Activated naive CD4-positive, alpha-beta T cell treated with anti-CD3 and anti-CD28 coated beads, Interleukin-2, amount 10 ng/mL, durations not matched to agents 7 days and 5 days (primary cell): Measurements from ENCODE around the gene PACRG.

Experiments used
- CTCF ChIA-PET: fragments of 350-600 bp; sonication (Branson Sonifier 250); formaldehyde crosslinking; loops from one replicate; lab custom pipeline; 2021; ENCODE audit warnings: antibody characterized with exemption; lab: Charles Lee
- DNase-seq: peaks from one replicate; pipeline ENCODE4 v3.0.0-alpha.2; 2020
- H3K27ac Mint-ChIP-seq: one replicate; pipeline ENCODE4 v1.8.0; 2021; ENCODE audit warnings: mild to moderate bottlenecking, moderate library complexity, mixed read lengths
- H3K27me3 Mint-ChIP-seq: one replicate; pipeline ENCODE4 v1.8.0; 2021; ENCODE audit warnings: mild to moderate bottlenecking, mixed read lengths
- H3K36me3 Mint-ChIP-seq: one replicate; pipeline ENCODE4 v1.8.0; 2021; ENCODE audit warnings: mixed read lengths
- H3K4me1 Mint-ChIP-seq: one replicate; pipeline ENCODE4 v1.8.0; 2021; ENCODE audit warnings: mixed read lengths
- H3K4me3 Mint-ChIP-seq: one replicate; pipeline ENCODE4 v1.8.0; 2021; ENCODE audit warnings: mild to moderate bottlenecking, moderate library complexity, mixed read lengths
- H3K9me3 Mint-ChIP-seq: one replicate; pipeline ENCODE4 v1.8.0; 2021; ENCODE audit warnings: mixed read lengths

PACRG gene

DNA sequence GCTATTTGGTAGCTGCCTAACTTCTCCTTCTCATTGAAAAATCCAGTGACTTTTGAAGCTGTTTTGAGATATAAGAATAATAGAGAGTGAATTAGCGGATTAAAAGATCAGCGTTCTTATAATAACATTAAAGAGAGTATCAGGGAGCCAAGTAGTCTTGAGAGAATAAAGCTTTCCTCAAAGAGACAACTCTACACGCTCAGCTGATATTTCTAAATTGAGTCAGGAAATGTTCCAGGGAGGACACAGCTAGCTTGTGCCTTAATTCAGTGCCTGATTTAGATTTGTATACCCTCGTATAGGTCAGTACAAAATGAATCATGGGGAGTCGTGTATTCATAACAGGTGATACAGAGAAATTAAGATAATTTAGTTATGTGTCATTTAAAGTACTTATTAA lies 611.7 kb downstream of the PACRG start:
- CTCF ChIA-PET = no interaction called here

DNA sequence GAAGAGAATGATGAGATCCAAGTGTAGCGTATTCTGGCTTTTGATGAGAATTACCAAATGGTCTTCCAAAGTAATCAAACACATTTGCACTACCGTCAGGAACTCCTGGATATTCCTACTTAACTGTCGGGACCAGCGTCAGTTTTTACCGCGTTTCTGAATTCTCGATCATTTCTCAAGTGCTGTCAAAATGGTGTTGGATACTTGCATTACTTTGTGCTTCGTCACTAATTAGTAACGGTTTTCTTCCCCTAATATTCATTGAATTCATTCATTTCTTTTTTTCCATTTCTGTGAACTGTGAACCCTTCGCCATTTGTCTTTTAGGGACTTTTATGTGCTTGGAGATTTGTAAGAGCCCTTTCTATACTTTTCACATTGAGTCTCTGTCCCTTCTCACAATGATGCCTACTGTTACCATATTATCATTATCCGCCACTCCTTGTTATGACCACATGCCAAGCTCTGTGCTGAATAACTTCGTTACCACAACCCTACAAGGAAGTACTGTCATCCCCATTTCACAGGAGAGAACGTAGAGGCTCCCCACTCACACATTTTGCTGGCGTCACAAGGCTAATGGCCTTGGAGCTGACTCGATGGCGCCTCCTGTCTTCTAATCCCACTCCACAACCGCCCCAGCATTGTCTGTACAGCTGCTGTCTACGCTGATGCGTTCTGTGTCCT lies 612.6 kb downstream of the PACRG start:
- no peaks in the 10 kb centered on the region for H3K9me3 Mint-ChIP-seq
- H3K36me3 Mint-ChIP-seq = no peaks in the 10 kb centered on the region
- no peak overlapping the region for H3K27ac Mint-ChIP-seq
- H3K27me3 Mint-ChIP-seq = peaks cover 14% of the 10 kb centered on the region
- H3K4me1 Mint-ChIP-seq = no peaks in the 10 kb centered on the region
- CTCF ChIA-PET = no interaction called here
- no peak for DNase-seq
- no peak overlapping the region for H3K4me3 Mint-ChIP-seq

More for the DNA sequence above, 611.7 kb downstream of the PACRG start:
- H3K4me1 Mint-ChIP-seq = no peaks in the 10 kb centered on the region
- peaks cover 14% of the 10 kb centered on the region for H3K27me3 Mint-ChIP-seq
- H3K9me3 Mint-ChIP-seq = no peaks in the 10 kb centered on the region
- no peak overlapping the region for H3K27ac Mint-ChIP-seq
- no peak for DNase-seq
- no peaks in the 10 kb centered on the region for H3K36me3 Mint-ChIP-seq
- H3K4me3 Mint-ChIP-seq = no peak overlapping the region

DNA sequence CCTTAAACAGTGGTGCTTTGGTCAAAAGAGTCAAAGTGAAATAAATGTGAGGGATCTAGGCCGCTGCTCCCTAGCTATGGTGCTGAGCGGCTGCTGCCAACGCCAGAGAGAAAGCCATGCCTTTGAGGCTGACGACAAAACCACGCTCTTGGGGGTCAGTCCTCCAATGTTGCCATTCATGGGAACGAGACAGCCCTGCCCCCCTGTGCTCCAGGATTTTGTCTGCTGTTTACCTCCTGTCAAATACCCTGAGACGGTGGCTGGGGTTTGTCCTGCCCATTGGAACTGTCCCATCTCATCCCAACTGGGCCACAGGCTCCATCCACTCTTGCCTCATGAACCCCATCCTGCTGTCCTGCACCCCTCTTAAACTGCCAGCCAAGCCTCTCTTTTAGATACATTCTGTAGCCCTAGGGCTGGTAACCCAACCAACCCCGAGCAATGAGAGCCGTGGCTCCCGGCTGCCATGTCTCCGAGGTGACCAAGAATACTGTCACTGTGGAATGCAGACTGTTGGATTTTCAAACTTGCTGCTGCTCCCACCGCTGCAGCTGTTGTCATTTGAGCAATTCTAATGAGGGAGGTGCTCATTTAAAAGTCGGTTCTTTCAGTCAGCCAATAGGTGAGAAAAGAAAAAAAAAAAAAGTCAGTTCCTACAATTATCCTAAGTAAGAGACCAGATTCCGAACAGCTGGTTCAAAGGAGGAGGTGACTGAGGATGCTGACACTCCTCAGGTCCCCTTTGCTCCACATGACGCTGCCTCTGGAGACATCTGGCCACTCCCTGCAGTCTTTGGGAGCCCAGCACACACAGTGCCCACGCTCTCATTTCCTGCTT lies 613.7 kb downstream of the PACRG start:
- no peaks in the 10 kb centered on the region for H3K36me3 Mint-ChIP-seq
- no peak for DNase-seq
- peaks cover 5% of the 10 kb centered on the region for H3K27me3 Mint-ChIP-seq
- CTCF ChIA-PET = no interaction called here
- no peak overlapping the region for H3K4me3 Mint-ChIP-seq
- H3K4me1 Mint-ChIP-seq = no peaks in the 10 kb centered on the region
- H3K9me3 Mint-ChIP-seq = no peaks in the 10 kb centered on the region
- H3K27ac Mint-ChIP-seq = no peak overlapping the region

DNA sequence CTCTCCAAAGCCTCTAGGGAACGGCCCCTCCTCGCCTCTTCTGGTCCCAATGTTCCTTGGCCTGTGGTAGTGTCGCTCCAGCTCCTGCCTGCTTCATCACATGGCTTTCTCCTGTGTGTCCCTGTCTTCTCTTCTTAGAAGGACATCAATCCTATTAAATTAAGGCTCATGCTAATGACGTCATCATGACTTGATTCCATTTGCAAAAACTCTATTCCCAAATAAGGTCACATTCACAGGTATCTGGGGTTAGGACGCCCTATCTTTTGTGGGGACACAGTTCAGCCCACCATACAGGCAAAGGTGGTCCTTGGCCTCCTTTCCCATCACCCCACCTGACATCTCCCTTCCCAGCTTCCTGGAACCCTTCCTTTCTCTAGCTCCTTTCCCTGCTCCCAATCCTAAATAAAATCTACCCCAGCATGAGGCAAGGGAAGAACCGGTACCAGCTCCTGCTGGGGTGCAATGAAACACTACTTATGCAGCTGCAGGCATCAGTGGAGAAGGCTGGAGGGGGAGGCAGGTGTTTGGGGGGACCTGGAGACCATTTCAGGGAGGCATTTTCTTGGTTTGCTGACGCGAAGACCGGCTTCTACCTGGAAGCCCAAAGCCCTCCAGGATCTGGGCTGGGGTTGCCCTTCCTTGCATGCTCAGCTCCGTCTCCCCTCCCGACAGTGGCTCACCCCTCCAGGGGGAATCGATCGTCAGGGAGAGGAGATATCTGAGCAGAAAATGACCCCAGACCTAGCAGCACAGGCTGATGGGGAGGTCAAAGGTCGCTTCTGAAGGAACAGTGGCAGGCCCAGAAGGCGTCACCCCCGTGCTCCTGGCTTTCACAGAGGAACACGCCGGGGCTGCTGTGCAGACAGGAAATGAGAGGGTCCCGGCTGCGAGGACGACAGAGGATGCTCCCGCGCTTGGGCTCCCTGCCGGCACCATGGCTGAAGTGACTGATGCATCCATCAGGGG lies 615.1 kb downstream of the PACRG start:
- no peaks in the 10 kb centered on the region for H3K9me3 Mint-ChIP-seq
- H3K27ac Mint-ChIP-seq = no peak overlapping the region
- DNase-seq = no peak
- no peak overlapping the region for H3K4me3 Mint-ChIP-seq
- no peaks in the 10 kb centered on the region for H3K4me1 Mint-ChIP-seq
- CTCF ChIA-PET = no interaction called here
- no peaks in the 10 kb centered on the region for H3K36me3 Mint-ChIP-seq
- H3K27me3 Mint-ChIP-seq = no peaks in the 10 kb centered on the region

DNA sequence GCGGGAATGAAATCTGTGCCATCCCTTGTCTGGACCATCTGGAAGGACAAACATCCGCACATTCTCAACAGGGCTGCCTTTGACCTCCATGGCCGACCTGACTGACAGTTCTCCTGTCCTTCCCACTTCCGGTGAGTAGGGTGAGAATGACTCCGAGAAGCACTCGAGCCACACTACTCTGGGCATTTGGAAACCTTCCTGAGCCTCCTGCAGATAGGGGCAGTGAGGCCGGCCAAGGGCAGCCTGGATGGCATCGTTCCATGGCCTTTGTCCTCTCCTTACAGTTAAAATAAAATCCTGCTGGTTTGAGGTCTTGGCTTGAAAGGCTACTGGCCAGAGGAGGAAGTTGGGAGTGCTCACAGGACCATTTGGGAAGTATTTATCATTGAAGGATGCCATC lies 615.8 kb downstream of the PACRG start:
- DNase-seq = no peak
- H3K27ac Mint-ChIP-seq = no peak overlapping the region
- no peaks in the 10 kb centered on the region for H3K27me3 Mint-ChIP-seq
- no peak overlapping the region for H3K4me3 Mint-ChIP-seq
- CTCF ChIA-PET = no interaction called here
- no peaks in the 10 kb centered on the region for H3K9me3 Mint-ChIP-seq
- no peaks in the 10 kb centered on the region for H3K4me1 Mint-ChIP-seq
- H3K36me3 Mint-ChIP-seq = no peaks in the 10 kb centered on the region

DNA sequence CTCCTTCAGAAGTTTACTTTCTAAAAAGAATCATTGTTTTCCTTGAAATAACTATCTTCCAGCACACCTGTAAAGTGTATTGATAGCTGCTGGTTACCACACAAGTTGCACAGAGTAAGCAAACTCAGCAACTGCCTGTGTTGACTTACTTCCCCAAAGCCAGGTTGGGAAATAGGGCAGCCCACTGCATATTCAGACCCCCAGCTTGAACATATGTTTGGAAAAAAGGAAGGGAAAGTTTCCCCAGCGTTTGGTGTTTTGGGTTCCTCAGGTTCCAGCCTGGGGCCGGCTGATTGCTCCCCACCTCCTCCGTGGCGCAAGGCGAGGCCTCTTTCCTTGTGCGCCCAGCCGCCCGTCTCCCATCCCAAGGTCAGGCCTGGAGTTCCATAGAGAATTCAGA lies 616.6 kb downstream of the PACRG start:
- Mint-ChIP-seq H3K4me1 (no peaks in the 10 kb centered on the region), H3K27me3 (peaks cover 2% of the 10 kb centered on the region), H3K36me3 (no peaks in the 10 kb centered on the region), H3K4me3 (no peak overlapping the region), H3K9me3 (no peaks in the 10 kb centered on the region), H3K27ac (no peak overlapping the region)
- no peak for DNase-seq
- CTCF ChIA-PET = no interaction called here

DNA sequence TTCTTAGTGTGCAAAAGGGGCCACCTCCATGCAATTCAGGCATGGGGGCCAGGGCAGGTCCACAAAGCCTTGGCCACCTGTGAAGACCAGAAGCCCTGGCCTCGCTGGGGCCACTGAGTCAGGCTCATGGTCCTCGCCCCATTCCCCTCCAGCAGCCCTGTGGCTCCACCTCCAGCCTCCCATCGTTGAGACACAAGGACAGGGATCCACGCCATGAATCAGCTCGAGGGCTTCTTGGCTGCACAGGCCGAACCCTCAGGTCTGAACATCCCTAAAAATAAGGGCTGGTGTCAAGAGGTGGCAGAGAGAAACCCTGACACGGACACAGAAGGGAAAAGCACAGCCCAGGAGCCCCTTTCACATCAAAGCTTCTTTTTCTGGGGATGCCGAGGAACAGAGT lies 618.2 kb downstream of the PACRG start:
- no peak for DNase-seq
- Mint-ChIP-seq H3K4me1 (no peaks in the 10 kb centered on the region), H3K9me3 (no peaks in the 10 kb centered on the region), H3K36me3 (no peaks in the 10 kb centered on the region), H3K4me3 (no peak overlapping the region), H3K27ac (no peak overlapping the region), H3K27me3 (peaks cover 3% of the 10 kb centered on the region)
- CTCF ChIA-PET = no interaction called here

DNA sequence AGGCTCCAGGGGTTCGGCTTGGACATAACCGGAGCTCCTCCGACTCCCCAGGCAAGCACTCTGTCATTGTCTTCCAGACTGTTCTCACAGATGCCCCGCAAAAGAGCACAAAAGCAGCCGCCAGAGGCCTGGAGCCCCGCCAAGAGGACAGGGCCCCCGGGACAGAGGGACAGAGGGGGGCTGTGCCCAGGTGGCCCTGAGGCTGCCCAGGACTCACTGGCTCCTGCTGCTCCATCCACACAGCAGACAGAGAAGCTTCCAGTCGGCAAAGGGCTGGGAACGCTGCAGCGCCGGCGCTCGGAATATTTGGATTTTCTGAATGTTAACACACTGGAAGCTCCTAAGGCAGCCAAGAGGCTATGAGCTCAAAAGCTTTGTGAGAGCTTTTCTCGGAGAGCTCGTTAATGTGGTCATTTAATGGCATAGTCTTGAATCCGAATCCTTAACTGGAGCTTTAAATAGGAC lies 618.8 kb downstream of the PACRG start:
- H3K9me3 Mint-ChIP-seq = no peaks in the 10 kb centered on the region
- H3K4me1 Mint-ChIP-seq = no peaks in the 10 kb centered on the region
- CTCF ChIA-PET = no interaction called here

DNA sequence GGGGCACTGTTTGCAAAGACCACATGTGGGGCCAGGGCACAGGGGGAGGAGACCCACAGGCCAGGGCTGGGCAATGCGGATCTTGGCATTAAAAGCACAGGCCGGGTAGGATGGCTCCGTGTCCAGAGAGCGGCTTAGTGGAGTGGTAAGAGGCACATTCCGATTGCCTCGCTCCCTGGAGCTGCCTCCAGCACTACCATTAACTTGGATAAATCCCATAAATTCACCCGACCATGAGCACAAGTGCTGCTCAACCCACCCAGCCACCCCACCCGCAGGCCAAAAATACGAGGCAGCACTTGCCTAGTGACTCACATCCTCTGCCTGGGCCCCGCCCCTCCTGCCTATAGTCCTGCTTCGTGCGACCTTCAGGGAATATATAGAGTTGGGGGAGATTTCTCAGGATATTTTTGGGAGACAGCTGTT lies 619.3 kb downstream of the PACRG start:
- H3K27me3 Mint-ChIP-seq = peaks cover 3% of the 10 kb centered on the region
- no peaks in the 10 kb centered on the region for H3K9me3 Mint-ChIP-seq
- DNase-seq = no peak
- H3K27ac Mint-ChIP-seq = no peak overlapping the region
- CTCF ChIA-PET = no interaction called here
- no peak overlapping the region for H3K4me3 Mint-ChIP-seq
- no peaks in the 10 kb centered on the region for H3K4me1 Mint-ChIP-seq
- H3K36me3 Mint-ChIP-seq = no peaks in the 10 kb centered on the region

More for the DNA sequence above, 618.8 kb downstream of the PACRG start:
- no peak overlapping the region for H3K27ac Mint-ChIP-seq
- peaks cover 3% of the 10 kb centered on the region for H3K27me3 Mint-ChIP-seq
- DNase-seq = no peak
- H3K4me3 Mint-ChIP-seq = no peak overlapping the region
- no peaks in the 10 kb centered on the region for H3K36me3 Mint-ChIP-seq

DNA sequence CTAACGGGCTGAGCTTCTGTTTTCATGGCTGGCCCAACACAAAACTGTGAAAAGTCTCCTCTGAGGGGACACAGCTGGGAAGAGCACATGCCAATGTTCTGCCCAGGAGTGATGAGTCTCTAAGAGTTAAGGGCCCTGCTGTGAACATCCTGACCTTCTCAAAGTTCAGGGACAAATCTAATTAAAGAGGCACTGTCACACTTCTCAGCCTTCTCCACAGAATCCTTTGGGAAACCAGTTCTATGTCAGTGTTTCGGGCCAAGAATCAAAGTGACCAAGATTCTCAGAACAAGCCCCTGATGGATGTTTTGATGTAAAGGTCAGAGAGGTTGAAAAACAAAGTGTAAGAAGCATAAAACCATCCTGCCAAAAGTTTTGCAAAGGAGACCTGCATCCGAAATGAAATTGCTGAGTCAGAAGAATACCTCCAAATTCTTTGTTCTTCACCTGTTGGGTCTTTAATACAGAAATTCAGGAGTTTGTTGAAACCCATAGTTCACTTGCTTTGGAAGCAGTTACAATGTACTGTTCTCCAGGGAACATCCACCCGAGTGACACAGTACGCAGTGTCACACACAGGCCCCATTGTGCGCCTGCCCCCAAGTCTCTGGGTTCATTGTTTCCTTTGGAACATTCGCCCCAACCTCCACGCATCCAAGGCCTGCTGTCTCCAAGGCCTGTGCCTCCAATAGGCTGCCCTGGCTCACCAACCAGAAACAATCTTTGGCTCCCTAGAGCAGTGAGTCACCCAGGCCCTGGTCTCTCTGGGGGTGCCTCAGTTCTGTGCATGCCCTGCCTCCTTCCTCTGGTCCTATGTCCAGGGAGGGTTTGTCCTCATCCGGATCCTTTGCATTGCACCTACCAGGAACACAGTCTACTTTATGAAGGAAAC lies 621.3 kb downstream of the PACRG start:
- Mint-ChIP-seq H3K36me3 (no peaks in the 10 kb centered on the region), H3K9me3 (no peaks in the 10 kb centered on the region), H3K4me3 (no peak overlapping the region), H3K27me3 (peaks cover 3% of the 10 kb centered on the region), H3K27ac (no peak overlapping the region), H3K4me1 (no peaks in the 10 kb centered on the region)
- CTCF ChIA-PET = no interaction called here
- no peak for DNase-seq

DNA sequence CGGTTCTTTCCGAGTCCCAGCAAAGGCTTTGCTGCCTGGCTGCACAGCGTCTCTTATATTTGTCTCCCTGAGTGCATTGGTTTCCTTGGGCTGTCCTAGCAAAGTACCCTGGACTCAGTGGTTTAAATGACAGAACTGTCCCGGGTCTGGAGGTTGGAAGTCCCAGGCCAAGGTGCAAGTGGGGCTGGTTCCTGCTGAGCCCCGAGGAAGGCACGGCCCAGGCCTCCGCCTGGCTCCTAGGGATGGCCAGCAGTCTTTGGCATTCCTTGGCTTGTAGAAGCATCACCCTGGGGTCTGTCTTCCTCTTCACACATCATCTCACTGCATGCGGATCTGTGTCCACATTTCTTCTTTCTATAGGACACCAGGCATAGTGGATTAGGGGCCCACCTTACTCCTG lies 621.9 kb downstream of the PACRG start:
- Mint-ChIP-seq H3K36me3 (no peaks in the 10 kb centered on the region), H3K4me1 (no peaks in the 10 kb centered on the region), H3K4me3 (no peak overlapping the region), H3K9me3 (no peaks in the 10 kb centered on the region), H3K27ac (no peak overlapping the region), H3K27me3 (peaks cover 4% of the 10 kb centered on the region)
- no peak for DNase-seq
- CTCF ChIA-PET = no interaction called here

DNA sequence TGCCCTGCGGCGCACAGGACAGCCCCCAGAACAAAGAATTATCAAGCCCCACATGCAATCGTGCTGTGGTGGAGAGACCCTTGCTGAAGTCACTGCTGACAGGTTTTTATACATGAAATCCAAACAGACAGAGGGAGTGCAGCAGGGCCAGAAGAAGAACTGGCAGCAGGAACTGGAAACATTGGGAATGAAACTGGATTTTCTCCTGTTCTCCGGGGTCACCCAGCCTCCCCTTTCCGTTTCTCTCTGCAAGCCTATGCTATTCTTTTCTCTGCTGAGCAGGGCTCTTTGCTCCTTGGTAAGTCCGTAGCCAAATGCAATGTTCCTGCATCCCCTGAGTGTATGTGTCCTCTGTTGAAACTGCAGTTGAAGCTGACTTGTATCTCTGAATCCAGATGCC lies 623.2 kb downstream of the PACRG start:
- H3K27ac Mint-ChIP-seq = no peak overlapping the region
- peaks cover 10% of the 10 kb centered on the region for H3K27me3 Mint-ChIP-seq
- no peaks in the 10 kb centered on the region for H3K36me3 Mint-ChIP-seq
- CTCF ChIA-PET = interaction anchor here (0.6 kb wide), 1 partner anchor 10 kb away, joined by 4 read pairs; no protein-coding TSS in a partner anchor
- no peak for DNase-seq
- no peaks in the 10 kb centered on the region for H3K4me1 Mint-ChIP-seq
- no peaks in the 10 kb centered on the region for H3K9me3 Mint-ChIP-seq
- H3K4me3 Mint-ChIP-seq = no peak overlapping the region

DNA sequence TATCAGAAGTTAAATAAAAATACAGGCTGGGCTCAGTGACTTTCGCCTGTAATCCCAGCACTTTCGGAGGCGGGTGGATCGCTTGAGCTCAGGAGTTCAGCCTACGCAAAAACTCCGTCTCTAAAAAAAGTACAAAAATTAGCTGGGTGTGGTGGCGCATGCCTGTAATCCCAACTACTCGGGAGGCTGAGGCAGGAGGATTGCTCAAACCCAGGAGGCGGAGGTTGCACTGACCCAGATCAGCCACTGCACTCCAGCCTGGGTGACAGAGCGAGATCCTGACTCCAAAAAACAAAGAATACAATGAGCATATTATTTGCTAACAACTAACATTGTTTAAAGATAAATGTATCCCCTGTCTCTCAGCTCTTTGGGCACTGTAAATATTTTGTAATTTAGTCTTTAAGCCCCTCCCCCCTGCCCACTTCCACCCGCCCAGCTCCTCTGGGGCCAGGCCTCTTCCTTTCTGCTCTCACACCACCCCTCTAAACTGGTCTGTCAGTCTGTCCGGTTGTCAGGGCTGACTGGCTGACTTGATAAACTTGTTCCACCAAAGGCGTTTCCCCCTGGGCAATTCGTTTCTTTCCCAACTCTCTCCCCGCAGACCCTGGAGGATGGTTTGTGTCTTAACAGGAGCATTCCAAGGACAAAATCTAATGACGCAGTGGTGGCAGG lies 624.4 kb downstream of the PACRG start:
- Mint-ChIP-seq H3K27ac (no peak overlapping the region), H3K27me3 (peaks cover 10% of the 10 kb centered on the region), H3K36me3 (no peaks in the 10 kb centered on the region), H3K9me3 (no peaks in the 10 kb centered on the region), H3K4me3 (no peak overlapping the region), H3K4me1 (no peaks in the 10 kb centered on the region)
- CTCF ChIA-PET = no interaction called here
- DNase-seq = no peak
